H9 (cell line): ENCODE results near the gene SARNP. TPM values are rescaled to one million over a fixed set of nuclear protein-coding genes. Genes with fewer than 3 reads are reported as not detected.
A peak's percentile ranks its signal among the peaks of the same experiment; 100 is the strongest.

Experiments
- DNase-seq: peaks from one replicate; pipeline ENCODE4 v3.0.0-alpha.2; 2017
- H2AFZ ChIP-seq: one replicate; pipeline ENCODE4 v1.6.1; 2013; ENCODE audit warnings: mild to moderate bottlenecking, low read length, control low read depth, moderate library complexity
- H2AK5ac ChIP-seq: 2 replicates; pipeline ENCODE4 v1.6.1; 2013; ENCODE audit warnings: low read length, control low read depth, mixed read lengths; ENCODE audit not compliant: insufficient read length
- H2BK120ac ChIP-seq: one replicate; pipeline ENCODE4 v1.6.1; 2013; ENCODE audit warnings: low read depth, mild to moderate bottlenecking, low read length, control low read depth, inconsistent platforms; ENCODE audit not compliant: poor library complexity, severe bottlenecking
- H2BK12ac ChIP-seq: 2 replicates; pipeline ENCODE4 v1.6.1; 2013; ENCODE audit warnings: low read length, control low read depth, mixed read lengths, low read depth; ENCODE audit not compliant: insufficient read length
- H2BK15ac ChIP-seq: 2 replicates; pipeline ENCODE4 v1.6.1; 2013; ENCODE audit warnings: low read depth, low read length, control low read depth
- H2BK20ac ChIP-seq: one replicate; pipeline ENCODE4 v1.6.1; 2013; ENCODE audit warnings: low read depth, mild to moderate bottlenecking, low read length, control low read depth, inconsistent platforms; ENCODE audit not compliant: poor library complexity, severe bottlenecking
- H2BK5ac ChIP-seq: 2 replicates; pipeline ENCODE4 v1.6.1; 2013; ENCODE audit warnings: low read length, control low read depth, mixed read lengths; ENCODE audit not compliant: insufficient read length
- H3K14ac ChIP-seq: 2 replicates; pipeline ENCODE4 v1.6.1; 2013; ENCODE audit warnings: low read length, control low read depth; ENCODE audit not compliant: insufficient read depth
- H3K18ac ChIP-seq: 2 replicates; pipeline ENCODE4 v1.6.1; 2013; ENCODE audit warnings: low read depth, mild to moderate bottlenecking, mixed read lengths, low read length, control low read depth; ENCODE audit not compliant: insufficient read length
- H3K23ac ChIP-seq: 2 replicates; pipeline ENCODE4 v1.6.1; 2013; ENCODE audit warnings: low read length, control low read depth, mixed read lengths, low read depth; ENCODE audit not compliant: insufficient read length
- H3K23me2 ChIP-seq: 2 replicates; pipeline ENCODE4 v1.6.1; 2013; ENCODE audit warnings: low read depth, mild to moderate bottlenecking, mixed read lengths, low read length, control low read depth; ENCODE audit not compliant: insufficient read length, poor library complexity, severe bottlenecking
- H3K27ac ChIP-seq: 2 replicates; pipeline ENCODE4 v1.5.1; 2013; ENCODE audit warnings: low read length, control low read depth, mixed read lengths, low read depth; ENCODE audit not compliant: insufficient read length
- H3K27me3 ChIP-seq: 2 replicates; pipeline ENCODE4 v1.6.1; 2013; ENCODE audit warnings: low read length, control low read depth, inconsistent platforms; ENCODE audit not compliant: insufficient read depth
- H3K4ac ChIP-seq: 2 replicates; pipeline ENCODE4 v1.6.1; 2013; ENCODE audit warnings: low read depth, mild to moderate bottlenecking, control low read depth, inconsistent platforms, low read length, moderate library complexity
- H3K4me1 ChIP-seq: 2 replicates; pipeline ENCODE4 v1.6.1; 2013; ENCODE audit warnings: low read length, control low read depth, inconsistent platforms; ENCODE audit not compliant: insufficient read depth
- H3K4me2 ChIP-seq: 2 replicates; pipeline ENCODE4 v1.6.1; 2013; ENCODE audit warnings: low read length, control low read depth, mixed read lengths; ENCODE audit not compliant: insufficient read length, insufficient read depth
- H3K56ac ChIP-seq: 2 replicates; pipeline ENCODE4 v1.6.1; 2013; ENCODE audit warnings: low read depth, mild to moderate bottlenecking, mixed read lengths, low read length, control low read depth; ENCODE audit not compliant: insufficient read length
- H3K79me1 ChIP-seq: 2 replicates; pipeline ENCODE4 v1.6.1; 2013; ENCODE audit warnings: low read depth, mild to moderate bottlenecking, moderate library complexity, low read length, control low read depth, inconsistent platforms; ENCODE audit not compliant: insufficient read depth, poor library complexity, severe bottlenecking
- H3K79me2 ChIP-seq: 2 replicates; pipeline ENCODE4 v1.6.1; 2013; ENCODE audit warnings: low read length, control low read depth, inconsistent platforms; ENCODE audit not compliant: insufficient read depth
- H3K9ac ChIP-seq: 2 replicates; pipeline ENCODE4 v1.6.1; 2013; ENCODE audit warnings: low read length, control low read depth, mixed read lengths; ENCODE audit not compliant: insufficient read length; ENCODE audit errors: extremely low read depth
- H3K9me3 ChIP-seq: one replicate; pipeline ENCODE4 v1.6.1; 2013; ENCODE audit warnings: low read depth, low read length, inconsistent platforms; ENCODE audit not compliant: control insufficient read depth
- H3T11ph ChIP-seq: one replicate; pipeline ENCODE4 v1.6.1; 2013; ENCODE audit warnings: mild to moderate bottlenecking, low read length, control low read depth, inconsistent platforms
- H4K20me1 ChIP-seq: one replicate; pipeline ENCODE4 v1.6.1; 2013; ENCODE audit not compliant: control insufficient read depth, insufficient read length, insufficient read depth
- H4K5ac ChIP-seq: 2 replicates; pipeline ENCODE4 v1.6.1; 2013; ENCODE audit warnings: low read depth, mild to moderate bottlenecking, mixed read lengths, low read length, control low read depth; ENCODE audit not compliant: insufficient read length
- H4K8ac ChIP-seq: replicated peaks from 2 replicates; pipeline ENCODE4 v1.6.1; 2013; ENCODE audit warnings: low read length, control low read depth, mixed read lengths, low read depth; ENCODE audit not compliant: insufficient read length
- H4K91ac ChIP-seq: 2 replicates; pipeline ENCODE4 v1.6.1; 2013; ENCODE audit warnings: low read depth, mild to moderate bottlenecking, moderate library complexity, mixed read lengths, low read length, control low read depth; ENCODE audit not compliant: insufficient read length
- H3K27ac Mint-ChIP-seq, 3 experiments: 2 replicates in 2 of 3; 3 replicates in 1 of 3; pipeline ENCODE4 v1.8.0; 2020 to 2021; ENCODE audit warnings: mixed read lengths in 3 of 3, mild to moderate bottlenecking in 1 of 3, moderate library complexity in 1 of 3
- H3K27me3 Mint-ChIP-seq: 2 replicates; pipeline ENCODE4 v1.8.0; 2021; ENCODE audit warnings: low read depth, mild to moderate bottlenecking, moderate library complexity, mixed read lengths
- H3K36me3 Mint-ChIP-seq, 3 experiments: 2 replicates in 2 of 3; 3 replicates in 1 of 3; pipeline ENCODE4 v1.8.0; 2020 to 2021; ENCODE audit warnings: low read depth in 3 of 3, mixed read lengths in 3 of 3; ENCODE audit not compliant: insufficient read depth in 1 of 3
- H3K4me1 Mint-ChIP-seq, 2 experiments: 2 replicates each; pipeline ENCODE4 v1.8.0; 2020; ENCODE audit warnings: mixed read lengths in 2 of 2
- H3K4me3 Mint-ChIP-seq, 2 experiments: 2 replicates in 1 of 2; 3 replicates in 1 of 2; pipeline ENCODE4 v1.8.0; 2020 to 2021; ENCODE audit warnings: mild to moderate bottlenecking in 2 of 2, mixed read lengths in 2 of 2, moderate library complexity in 1 of 2
- H3K9me3 Mint-ChIP-seq, 2 experiments: 2 replicates in 1 of 2; 3 replicates in 1 of 2; pipeline ENCODE4 v1.8.0; 2020; ENCODE audit warnings: mild to moderate bottlenecking in 2 of 2, mixed read lengths in 2 of 2, moderate library complexity in 1 of 2
- WGBS: extraction: QIAGEN DNeasy Blood & Tissue Kit; methylation state at CpG from one replicate; pipeline ENCODE4 v1.1.7; 2013; ENCODE audit warnings: missing lambda C conversion rate, low lambda C conversion rate, mixed read lengths; ENCODE audit not compliant: insufficient read length; ENCODE audit errors: extremely low coverage; 5-methylcytosine and 5-hydroxymethylcytosine counted together
- total RNA-seq: library from RNA; stranded (reverse); gene quantifications from 2 replicates; pipeline ENCODE4 v1.2.1, GENCODE V29; 2021
- TF ChIP-seq, protein P1 (sequence below): fragments of 200-600 bp; sonication (generic); conservative IDR thresholded peaks from 3 replicates; pipeline ENCODE4 v1.8.0; 2021; ENCODE audit warnings: antibody characterized with exemption, mild to moderate bottlenecking

Gene SARNP
- total RNA-seq, 1 experiment from 2014 or later = 127 TPM

DNA sequence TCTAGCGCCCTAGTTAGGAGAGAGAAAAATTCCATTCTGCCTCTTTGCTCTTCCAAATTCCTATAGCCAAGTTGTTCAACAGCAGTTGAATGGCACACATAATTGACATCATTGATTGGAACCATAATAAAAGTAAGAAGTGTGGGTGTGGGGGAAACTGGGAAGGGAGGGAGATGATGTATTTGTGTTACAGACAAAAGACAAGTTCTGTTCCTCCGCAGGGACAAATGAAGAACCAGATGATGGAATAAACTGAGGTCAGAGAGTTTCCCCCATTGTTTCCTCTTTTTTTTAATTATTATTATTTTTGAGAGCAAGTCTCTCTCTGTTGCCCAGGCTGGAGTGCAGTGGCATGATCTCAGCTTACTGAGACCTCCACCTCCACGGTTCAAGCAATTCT, 39.7 kb downstream of the SARNP start:
- Histone ChIP-seq H3K18ac (no peak overlapping the region), H2BK120ac (no peak overlapping the region), H3K9me3 (no peaks in the 10 kb centered on the region), H3K9ac (no peak overlapping the region), H3K79me2 (no peaks in the 10 kb centered on the region), H2BK15ac (no peak overlapping the region), H2BK5ac (no peak overlapping the region), H3K14ac (no peak overlapping the region), H3K79me1 (no peaks in the 10 kb centered on the region), H3K56ac (no peak overlapping the region), H3K23me2 (no peaks in the 10 kb centered on the region), H3T11ph (no peak overlapping the region), H3K27ac (no peak overlapping the region), H4K20me1 (no peaks in the 10 kb centered on the region), H3K4me2 (no peak overlapping the region), H3K4ac (no peak overlapping the region), H2BK20ac (no peak overlapping the region), H3K4me1 (no peaks in the 10 kb centered on the region), H3K23ac (no peak overlapping the region), H3K27me3 (no peaks in the 10 kb centered on the region), H4K8ac (no peak overlapping the region), H4K91ac (no peak overlapping the region), H2BK12ac (no peak overlapping the region), H2AK5ac (no peak overlapping the region), H2AFZ (no peak overlapping the region), H4K5ac (no peak overlapping the region)
- Mint-ChIP-seq H3K36me3 (peaks cover 16 to 70% (median 69%) of the 10 kb centered on the region in 3 experiments; a peak in 6 of 7 replicates), H3K27me3 (no peaks in the 10 kb centered on the region), H3K27ac (peak overlapping the region in 1 of 3 experiments; percentile 36; a peak in 1 of 7 replicates), H3K9me3 (no peaks in the 10 kb centered on the region), H3K4me3 (no peak overlapping the region), H3K4me1 (no peaks in the 10 kb centered on the region)
- no CpG with 5 or more reads among the region's 3 CpGs for WGBS
- DNase-seq = no peak
- TF ChIP-seq, protein P1, sequence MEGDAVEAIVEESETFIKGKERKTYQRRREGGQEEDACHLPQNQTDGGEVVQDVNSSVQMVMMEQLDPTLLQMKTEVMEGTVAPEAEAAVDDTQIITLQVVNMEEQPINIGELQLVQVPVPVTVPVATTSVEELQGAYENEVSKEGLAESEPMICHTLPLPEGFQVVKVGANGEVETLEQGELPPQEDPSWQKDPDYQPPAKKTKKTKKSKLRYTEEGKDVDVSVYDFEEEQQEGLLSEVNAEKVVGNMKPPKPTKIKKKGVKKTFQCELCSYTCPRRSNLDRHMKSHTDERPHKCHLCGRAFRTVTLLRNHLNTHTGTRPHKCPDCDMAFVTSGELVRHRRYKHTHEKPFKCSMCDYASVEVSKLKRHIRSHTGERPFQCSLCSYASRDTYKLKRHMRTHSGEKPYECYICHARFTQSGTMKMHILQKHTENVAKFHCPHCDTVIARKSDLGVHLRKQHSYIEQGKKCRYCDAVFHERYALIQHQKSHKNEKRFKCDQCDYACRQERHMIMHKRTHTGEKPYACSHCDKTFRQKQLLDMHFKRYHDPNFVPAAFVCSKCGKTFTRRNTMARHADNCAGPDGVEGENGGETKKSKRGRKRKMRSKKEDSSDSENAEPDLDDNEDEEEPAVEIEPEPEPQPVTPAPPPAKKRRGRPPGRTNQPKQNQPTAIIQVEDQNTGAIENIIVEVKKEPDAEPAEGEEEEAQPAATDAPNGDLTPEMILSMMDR = no peak
